HG02973 (cell line): ENCODE results near the gene HMCN2.

Experiments
- ATAC-seq: cut with Tn5 transposase; IDR thresholded peaks from one replicate; pipeline ENCODE4 v1.9.1; 2021; ENCODE audit warnings: moderate library complexity; ENCODE audit not compliant: unreplicated experiment

The HMCN2 gene

DNA sequence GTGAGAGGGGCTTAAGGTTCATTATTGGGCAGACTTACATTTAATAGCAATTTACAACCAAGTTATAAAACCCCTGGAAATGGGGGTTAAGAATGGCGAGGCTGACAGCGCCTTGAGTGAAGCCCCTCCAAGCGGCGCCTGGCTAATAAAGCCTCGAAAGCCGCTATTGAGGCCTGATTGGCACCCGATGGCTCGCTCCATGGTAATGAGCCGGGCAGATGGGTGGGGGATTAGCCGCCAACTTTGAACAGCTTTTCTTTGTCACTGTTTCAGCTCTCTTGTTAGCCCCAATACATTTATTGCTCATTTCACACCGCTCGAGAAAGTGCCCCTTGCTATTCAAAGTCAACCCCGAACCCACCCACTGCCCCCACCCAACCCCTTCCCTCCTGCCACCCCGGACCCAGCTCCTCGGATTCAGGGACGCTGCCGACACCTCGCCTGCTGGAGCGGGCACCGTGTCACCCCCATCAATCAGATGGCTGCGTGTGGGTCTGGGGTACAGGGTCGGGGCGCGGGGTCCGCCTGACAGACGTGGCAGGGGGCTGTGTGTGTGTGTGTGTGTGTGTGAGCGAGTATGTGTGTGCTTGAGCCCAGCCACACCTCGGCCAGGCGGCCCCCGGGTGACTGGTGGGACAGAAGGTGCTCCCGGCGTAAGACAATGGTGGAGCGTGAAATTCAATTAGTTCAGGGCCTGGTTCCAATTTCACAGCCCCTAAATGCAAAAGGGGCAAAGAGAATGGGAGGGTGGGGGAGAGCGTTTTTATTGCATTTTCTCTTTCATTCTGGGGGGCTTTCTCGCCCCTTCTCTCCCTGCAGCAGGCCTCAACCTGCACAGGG lies 213.4 kb downstream of the HMCN2 start:
- no peak for ATAC-seq

DNA sequence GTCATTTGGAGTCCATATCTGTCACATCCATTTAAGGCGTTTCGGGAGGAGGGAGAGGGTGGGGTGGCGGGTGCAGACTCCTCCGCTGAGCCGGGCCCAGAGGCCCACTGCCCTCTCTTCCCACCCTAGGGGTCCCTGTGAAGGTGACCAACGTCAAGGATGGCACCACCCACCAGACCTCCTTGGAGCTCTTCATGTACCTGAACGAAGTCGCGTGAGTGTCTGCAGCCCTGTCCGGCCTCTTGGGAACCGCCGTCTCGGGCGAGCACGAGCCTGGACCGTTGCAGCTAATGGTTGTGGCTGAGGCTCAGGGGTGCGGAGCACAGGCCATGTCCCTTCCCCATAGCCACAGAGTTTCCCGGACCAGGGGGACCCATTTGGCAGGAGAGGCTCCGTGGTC lies 214.0 kb downstream of the HMCN2 start:
- ATAC-seq = no peak

DNA sequence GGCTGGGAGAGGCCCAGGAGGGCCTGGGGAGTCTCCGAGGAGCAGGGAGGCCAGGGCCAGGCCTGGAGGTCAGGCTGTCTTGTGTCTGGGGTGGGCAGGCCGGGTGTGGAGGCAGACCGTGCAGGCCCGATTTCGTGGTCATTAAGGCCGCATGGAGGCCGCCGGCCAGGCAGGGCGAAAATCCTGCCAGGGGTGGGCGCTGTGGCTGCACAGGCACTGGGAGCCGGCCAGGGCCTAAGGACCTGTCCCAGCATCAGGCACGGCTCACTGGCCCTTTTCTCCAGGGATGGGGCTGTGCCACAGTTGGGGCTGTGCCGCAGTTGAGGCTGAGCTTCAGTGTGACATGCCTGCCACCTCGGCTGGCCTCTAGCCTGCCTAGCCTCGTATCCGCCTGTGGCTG lies 215.1 kb downstream of the HMCN2 start:
- no peak for ATAC-seq

DNA sequence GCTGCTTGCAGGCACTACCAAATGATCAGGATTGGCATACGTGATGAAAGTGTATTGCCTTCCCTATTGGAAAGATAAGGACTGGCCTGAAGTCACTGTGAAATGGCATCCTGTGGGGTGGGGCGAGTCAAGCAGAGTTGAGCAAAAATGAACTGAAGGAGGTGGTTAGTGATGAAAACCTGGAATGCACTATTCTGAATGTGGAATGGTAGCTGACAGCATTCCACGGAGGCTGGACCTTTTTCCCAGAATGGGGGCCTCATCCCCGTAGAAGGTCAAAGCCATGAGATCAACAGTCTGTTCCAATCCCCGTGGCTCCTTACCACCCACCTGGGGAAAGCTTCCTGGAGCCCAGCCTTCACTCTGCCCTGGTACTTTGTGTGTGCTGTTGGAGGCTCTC lies 216.9 kb downstream of the HMCN2 start:
- no peak for ATAC-seq

DNA sequence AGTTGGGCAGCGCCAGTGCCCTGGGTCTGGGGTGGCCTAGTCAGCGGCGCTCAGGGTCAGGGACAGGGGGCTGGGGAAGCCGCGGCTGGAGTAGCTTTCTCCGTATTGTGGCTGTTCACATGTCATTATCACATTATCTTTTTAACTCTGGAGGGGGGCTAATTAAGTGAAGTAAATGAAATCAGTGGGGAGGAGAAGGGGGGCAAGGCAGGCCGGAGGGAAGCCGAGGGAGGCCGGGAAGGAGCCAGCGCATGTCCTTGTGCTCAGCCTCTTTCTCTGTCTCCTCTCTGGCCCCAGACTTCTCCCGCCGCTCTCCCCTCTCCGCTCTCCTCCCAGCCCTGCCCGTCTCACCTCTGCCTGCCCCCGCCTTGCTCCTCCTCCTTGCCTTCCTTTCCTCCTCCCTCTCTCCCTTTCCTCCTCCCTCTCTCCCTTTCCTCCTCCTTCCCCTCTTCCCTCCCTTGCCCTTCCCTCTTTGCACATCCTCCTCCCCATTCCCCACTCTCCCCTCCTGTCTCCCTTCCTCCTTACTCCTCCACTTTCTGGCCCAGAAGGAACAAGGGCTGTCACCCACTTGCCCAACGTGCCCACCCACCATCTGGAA lies 217.9 kb downstream of the HMCN2 start:
- no peak for ATAC-seq
